Parathyroid adenoma (tissue), 2 donors: ENCODE measurements around the gene SI.

Experiments
- H2AFZ ChIP-seq: fragments of 300-600 bp; sonication (generic); one replicate; pipeline ENCODE4 v1.7.0; 2017; ENCODE audit warnings: antibody characterized with exemption, mild to moderate bottlenecking
- H3K27ac ChIP-seq: fragments of 300-600 bp; sonication (generic); one replicate; pipeline ENCODE4 v1.7.0; 2017
- H3K27me3 ChIP-seq: fragments of 300-600 bp; sonication (generic); one replicate; pipeline ENCODE4 v1.7.0; 2017; ENCODE audit warnings: low read length; ENCODE audit not compliant: control insufficient read depth, insufficient read depth
- H3K36me3 ChIP-seq: fragments of 300-600 bp; sonication (generic); one replicate; pipeline ENCODE4 v1.7.0; 2017; ENCODE audit warnings: low read length; ENCODE audit not compliant: control insufficient read depth, insufficient read depth
- H3K4me1 ChIP-seq: fragments of 300-600 bp; sonication (generic); one replicate; pipeline ENCODE4 v1.7.0; 2017; ENCODE audit warnings: control low read depth
- H3K4me2 ChIP-seq: fragments of 300-600 bp; sonication (generic); one replicate; pipeline ENCODE4 v1.7.0; 2017; ENCODE audit warnings: low read length
- H3K4me3 ChIP-seq: fragments of 300-600 bp; sonication (generic); one replicate; pipeline ENCODE4 v1.7.0; 2017; ENCODE audit warnings: low read depth, low read length
- H3K79me2 ChIP-seq: fragments of 300-600 bp; sonication (generic); one replicate; pipeline ENCODE4 v1.7.0; 2017; ENCODE audit warnings: control low read depth
- H3K9ac ChIP-seq: fragments of 300-600 bp; sonication (generic); one replicate; pipeline ENCODE4 v1.7.0; 2017; ENCODE audit warnings: mild to moderate bottlenecking
- H3K9me3 ChIP-seq: fragments of 300-600 bp; sonication (generic); one replicate; pipeline ENCODE4 v1.7.0; 2017; ENCODE audit warnings: low read length; ENCODE audit not compliant: control insufficient read depth
- CTCF ChIP-seq: fragments of 300-600 bp; sonication (generic); IDR thresholded peaks from one replicate; pipeline ENCODE4 v1.7.0; 2017; ENCODE audit warnings: antibody characterized with exemption, mild to moderate bottlenecking
- donor health status: primary hyperparathyroidism.

Gene SI

GRCh38 chr3:165081183-165081582 lies 2.9 kb upstream of the SI start:
- H3K36me3 ChIP-seq, result no peaks in the 10 kb centered on the region
- H3K4me1 ChIP-seq, result no peaks in the 10 kb centered on the region
- no peak overlapping the region for H3K4me3 ChIP-seq
- no peak overlapping the region for H3K9ac ChIP-seq
- no peaks in the 10 kb centered on the region for H3K9me3 ChIP-seq
- H3K4me2 ChIP-seq, result no peak overlapping the region
- H3K79me2 ChIP-seq, result no peaks in the 10 kb centered on the region
- no peak overlapping the region for H3K27ac ChIP-seq
- no peak for TF ChIP-seq CTCF
- H3K27me3 ChIP-seq, result no peaks in the 10 kb centered on the region
- no peak overlapping the region for H2AFZ ChIP-seq

- no peak overlapping the region for H3K4me2 ChIP-seq
- H3K27me3 ChIP-seq, result no peaks in the 10 kb centered on the region
- H3K27ac ChIP-seq, result no peak overlapping the region
- no peak overlapping the region for H3K9ac ChIP-seq
- H3K4me3 ChIP-seq, result no peak overlapping the region
- no peaks in the 10 kb centered on the region for H3K4me1 ChIP-seq
- no peaks in the 10 kb centered on the region for H3K9me3 ChIP-seq
- H3K79me2 ChIP-seq, result no peaks in the 10 kb centered on the region
- no peak for TF ChIP-seq CTCF
- H3K36me3 ChIP-seq, result no peaks in the 10 kb centered on the region
- H2AFZ ChIP-seq, result no peak overlapping the region
Observed at GRCh38 chr3:165075695-165076094, 2.6 kb downstream of the SI start.

- Histone ChIP-seq H3K4me2 (no peak overlapping the region), H3K4me3 (no peak overlapping the region), H3K79me2 (no peaks in the 10 kb centered on the region), H3K36me3 (no peaks in the 10 kb centered on the region), H3K9me3 (no peaks in the 10 kb centered on the region), H3K27me3 (no peaks in the 10 kb centered on the region), H3K27ac (no peak overlapping the region), H2AFZ (no peak overlapping the region), H3K4me1 (no peaks in the 10 kb centered on the region), H3K9ac (no peak overlapping the region)
- TF ChIP-seq CTCF, result no peak
Observed at GRCh38 chr3:165070682-165071081, 7.6 kb downstream of the SI start.

- Histone ChIP-seq H3K4me3 (no peak overlapping the region), H3K9me3 (no peaks in the 10 kb centered on the region), H2AFZ (no peak overlapping the region), H3K36me3 (no peaks in the 10 kb centered on the region), H3K27ac (no peak overlapping the region), H3K4me1 (no peaks in the 10 kb centered on the region), H3K9ac (no peak overlapping the region), H3K4me2 (no peak overlapping the region), H3K79me2 (no peaks in the 10 kb centered on the region), H3K27me3 (no peaks in the 10 kb centered on the region)
- no peak for TF ChIP-seq CTCF
Observed at GRCh38 chr3:165056510-165056909, 21.8 kb downstream of the SI start.

- Histone ChIP-seq H3K4me2 (no peak overlapping the region), H3K4me3 (no peak overlapping the region)
Observed at GRCh38 chr3:165040186-165040585, 38.1 kb downstream of the SI start.

More at GRCh38 chr3:165040186-165040585, 38.1 kb downstream of the SI start:
- Histone ChIP-seq H3K79me2 (no peaks in the 10 kb centered on the region), H3K36me3 (no peaks in the 10 kb centered on the region), H3K9me3 (no peaks in the 10 kb centered on the region), H3K4me1 (no peaks in the 10 kb centered on the region), H2AFZ (no peak overlapping the region), H3K9ac (no peak overlapping the region), H3K27me3 (no peaks in the 10 kb centered on the region), H3K27ac (no peak overlapping the region)
- TF ChIP-seq CTCF, result no peak
